DMS53 (cell line): ENCODE results near the gene SLC6A18.
"Not testable (repeated sequence)": the region's sequence is repeated elsewhere in the genome, so short reads cannot be mapped to it uniquely, and the experiment has no call there.

ENCODE experiments used
- DNase-seq: peaks from one replicate; lab custom pipeline; 2025; lab: John Stamatoyannopoulos, UW

Gene SLC6A18

GRCh38 chr5:1215320-1216096 is 9.7 kb upstream of the SLC6A18 start:
- no peak for DNase-seq

- no peak for DNase-seq
These were observed 8.8 kb upstream of the SLC6A18 start for GRCh38 chr5:1216211-1216917.

- no peak for DNase-seq
These were observed 8.3 kb upstream of the SLC6A18 start for GRCh38 chr5:1216918-1217295.

GRCh38 chr5:1217596-1218206 is 7.5 kb upstream of the SLC6A18 start:
- DNase-seq: peak; percentile 76

- no peak for DNase-seq
These were observed 6.7 kb upstream of the SLC6A18 start for GRCh38 chr5:1218351-1219080.

GRCh38 chr5:1219098-1219767 is 5.9 kb upstream of the SLC6A18 start:
- no peak for DNase-seq

GRCh38 chr5:1219768-1220100 is 5.4 kb upstream of the SLC6A18 start:
- DNase-seq: no peak

GRCh38 chr5:1220351-1220750 is 4.8 kb upstream of the SLC6A18 start:
- no peak for DNase-seq

- no peak for DNase-seq
These were observed 4.3 kb upstream of the SLC6A18 start for GRCh38 chr5:1220831-1221230.

- no peak for DNase-seq
These were observed 3.5 kb upstream of the SLC6A18 start for GRCh38 chr5:1221721-1222120.

GRCh38 chr5:1222147-1222546 is 3.0 kb upstream of the SLC6A18 start:
- DNase-seq: no peak

- DNase-seq: no peak
These were observed 2.4 kb upstream of the SLC6A18 start for GRCh38 chr5:1222621-1223277.

- no peak for DNase-seq
These were observed 1.9 kb upstream of the SLC6A18 start for GRCh38 chr5:1223278-1223670.

GRCh38 chr5:1224631-1225030 is 550 bp upstream of the SLC6A18 start:
- DNase-seq: no peak

- no peak for DNase-seq
These were observed 1.1 kb downstream of the SLC6A18 start for GRCh38 chr5:1226231-1226630.

- DNase-seq: peak; percentile 59
These were observed 1.8 kb downstream of the SLC6A18 start for GRCh38 chr5:1226839-1227581.

GRCh38 chr5:1227667-1228066 is 2.5 kb downstream of the SLC6A18 start:
- peak; percentile 98 for DNase-seq

GRCh38 chr5:1228120-1228519 is 2.9 kb downstream of the SLC6A18 start:
- no peak for DNase-seq

- not testable (repeated sequence) for DNase-seq
These were observed 3.8 kb downstream of the SLC6A18 start for GRCh38 chr5:1229023-1229422.

GRCh38 chr5:1229822-1230221 is 4.6 kb downstream of the SLC6A18 start:
- no peak for DNase-seq

GRCh38 chr5:1230551-1230950 is 5.4 kb downstream of the SLC6A18 start:
- no peak for DNase-seq
